Esophagus squamous epithelium (tissue), 4 donors: ENCODE data around the gene TMCC2.

ENCODE experiments used
- CTCF ChIP-seq, 6 experiments: fragments of 450-650 bp in 4 of 6; fragments of 200-600 bp in 2 of 6; sonication (generic) in 2 of 6; IDR thresholded peaks; one replicate each; pipeline ENCODE4 v1.5.1; 2016 to 2019; ENCODE audit warnings: antibody characterized with exemption in 6 of 6, mild to moderate bottlenecking in 4 of 6, moderate library complexity in 4 of 6
- POLR2A ChIP-seq, 4 donors: fragments of 450-650 bp; IDR thresholded peaks; one replicate each; pipeline ENCODE4 v1.6.1; 2017; ENCODE audit warnings: antibody characterized with exemption in 4 of 4, mild to moderate bottlenecking in 4 of 4, moderate library complexity in 3 of 4

GRCh38 chr1:205214756-205215155, 13.0 kb upstream of the TMCC2 start:
- TF ChIP-seq CTCF (IDR thresholded peaks at IDR 0.05) (no peak), POLR2A (IDR thresholded peaks at IDR 0.05) (no peak)
